HG02840 (cell line): Measurements from ENCODE around the gene OSBPL2.

Experiments
- ATAC-seq: cut with Tn5 transposase; IDR thresholded peaks from one replicate; pipeline ENCODE4 v1.9.1; 2021; ENCODE audit warnings: mild to moderate bottlenecking, moderate library complexity, moderate number of reproducible peaks; ENCODE audit not compliant: unreplicated experiment, low FRiP score

OSBPL2 gene

DNA sequence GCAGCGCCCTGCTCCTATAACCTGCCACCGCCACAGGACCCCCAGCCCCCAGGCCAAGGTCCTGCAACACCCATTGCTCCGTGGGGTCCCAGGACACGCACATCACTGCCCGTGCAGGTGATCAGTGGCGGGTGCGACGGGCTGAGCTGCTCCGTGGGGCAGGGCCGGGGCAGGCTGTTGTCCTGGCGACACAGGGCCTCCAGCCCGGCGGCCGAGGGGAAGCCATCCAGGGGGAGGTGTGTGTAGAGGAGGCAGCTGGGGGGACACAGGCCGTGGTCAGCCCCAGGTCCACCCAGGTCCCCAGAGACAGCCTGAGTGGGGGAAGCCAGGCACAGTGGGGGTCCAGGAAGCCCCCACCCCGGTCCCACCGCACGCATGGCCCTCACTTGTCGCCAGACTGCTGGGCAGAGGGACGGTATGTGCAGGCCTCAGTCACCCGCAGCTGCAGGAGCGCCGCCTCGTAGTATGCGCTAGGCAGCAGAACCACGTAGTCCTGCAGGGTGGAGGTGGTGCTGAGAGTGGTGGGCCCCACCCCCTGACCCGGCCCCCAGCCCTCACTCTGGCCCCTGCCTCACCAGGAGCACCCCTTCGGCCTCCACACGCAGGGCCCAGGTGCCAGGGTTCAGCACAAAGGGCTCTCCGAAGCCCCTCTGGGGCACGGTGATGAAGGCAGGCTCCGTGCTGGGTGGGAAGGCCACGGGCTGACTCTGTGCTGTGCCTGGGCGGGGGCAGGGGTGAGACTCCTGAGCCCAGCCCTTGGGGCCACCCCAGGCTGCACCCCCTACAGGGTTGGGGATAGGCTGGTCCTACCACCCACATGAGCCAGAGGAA is 94.9 kb downstream of the OSBPL2 start:
- no peak for ATAC-seq

GRCh38 chr20:62333820-62334595 is 95.7 kb downstream of the OSBPL2 start:
- no peak for ATAC-seq

- ATAC-seq, result no peak
Observed at GRCh38 chr20:62334881-62335280, 96.6 kb downstream of the OSBPL2 start.

DNA sequence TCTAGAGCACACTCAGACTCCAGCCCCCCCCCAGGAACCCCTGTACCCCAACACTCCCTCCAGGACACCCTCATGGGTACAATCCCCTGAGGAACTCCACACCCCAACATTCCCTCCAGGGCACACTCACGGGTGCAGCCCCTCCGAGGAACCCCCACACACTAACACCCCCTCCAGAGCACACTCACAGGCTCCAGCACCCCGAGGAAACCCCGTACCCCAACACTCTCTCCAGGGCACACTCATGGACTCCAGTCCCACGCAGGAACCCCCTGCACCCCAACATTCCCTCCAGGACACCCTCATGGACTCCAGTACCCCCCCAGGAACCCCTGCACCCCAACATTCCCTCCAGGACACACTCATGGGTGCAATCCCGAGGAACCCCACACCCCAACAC is 97.2 kb downstream of the OSBPL2 start:
- no peak for ATAC-seq

DNA sequence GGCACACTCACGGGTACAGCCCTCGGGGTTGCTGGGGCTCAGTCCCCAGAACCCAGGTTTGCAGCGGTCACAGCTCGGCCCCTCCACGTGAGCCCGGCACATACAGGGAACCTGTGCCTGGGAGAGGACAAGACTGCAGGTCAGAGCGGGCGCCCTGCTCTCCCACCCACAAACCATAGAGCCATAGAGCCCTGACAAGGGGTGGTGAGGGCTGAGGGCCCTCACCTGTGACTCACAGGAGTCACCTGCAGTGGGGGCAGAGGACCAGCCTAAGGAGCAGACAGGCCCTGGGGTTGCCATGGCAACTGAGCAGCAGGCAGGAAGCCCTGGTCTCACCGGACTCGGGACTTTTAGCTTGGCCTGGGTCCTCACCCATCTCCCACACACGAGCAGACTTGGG is 98.0 kb downstream of the OSBPL2 start:
- no peak for ATAC-seq

DNA sequence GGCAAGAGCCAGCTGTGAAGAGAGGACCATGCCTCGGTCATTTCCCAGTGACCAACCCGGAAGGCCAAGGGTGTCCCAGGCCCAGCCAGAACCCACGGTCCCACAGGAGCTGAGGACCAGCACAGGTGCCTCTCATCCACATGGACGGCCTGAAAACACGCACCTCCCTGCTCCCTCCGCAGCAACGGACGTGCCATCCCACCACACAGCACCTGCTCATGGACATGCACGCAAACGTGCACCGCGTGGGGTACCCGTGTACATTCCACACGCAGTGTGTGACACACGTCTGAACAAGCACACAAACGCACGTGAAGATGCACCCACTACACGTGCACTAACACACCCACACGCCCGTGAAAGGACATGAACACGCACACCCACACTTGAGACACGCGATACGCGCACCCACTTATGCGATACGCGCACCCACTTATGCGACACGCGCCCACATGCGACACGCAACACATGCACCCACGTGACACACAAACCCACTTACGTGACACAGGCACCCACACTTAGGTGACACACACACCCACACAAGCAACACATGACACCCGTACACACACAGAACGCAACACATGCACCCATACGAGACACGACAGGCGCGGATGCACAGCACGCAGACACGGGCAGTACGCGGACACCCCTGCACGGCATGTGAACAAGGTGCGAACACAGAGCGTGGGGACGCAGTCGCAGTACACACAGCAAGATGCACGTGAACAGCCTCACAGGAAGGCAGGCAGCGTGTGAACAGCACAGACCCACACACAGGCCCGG is 98.6 kb downstream of the OSBPL2 start:
- no peak for ATAC-seq

DNA sequence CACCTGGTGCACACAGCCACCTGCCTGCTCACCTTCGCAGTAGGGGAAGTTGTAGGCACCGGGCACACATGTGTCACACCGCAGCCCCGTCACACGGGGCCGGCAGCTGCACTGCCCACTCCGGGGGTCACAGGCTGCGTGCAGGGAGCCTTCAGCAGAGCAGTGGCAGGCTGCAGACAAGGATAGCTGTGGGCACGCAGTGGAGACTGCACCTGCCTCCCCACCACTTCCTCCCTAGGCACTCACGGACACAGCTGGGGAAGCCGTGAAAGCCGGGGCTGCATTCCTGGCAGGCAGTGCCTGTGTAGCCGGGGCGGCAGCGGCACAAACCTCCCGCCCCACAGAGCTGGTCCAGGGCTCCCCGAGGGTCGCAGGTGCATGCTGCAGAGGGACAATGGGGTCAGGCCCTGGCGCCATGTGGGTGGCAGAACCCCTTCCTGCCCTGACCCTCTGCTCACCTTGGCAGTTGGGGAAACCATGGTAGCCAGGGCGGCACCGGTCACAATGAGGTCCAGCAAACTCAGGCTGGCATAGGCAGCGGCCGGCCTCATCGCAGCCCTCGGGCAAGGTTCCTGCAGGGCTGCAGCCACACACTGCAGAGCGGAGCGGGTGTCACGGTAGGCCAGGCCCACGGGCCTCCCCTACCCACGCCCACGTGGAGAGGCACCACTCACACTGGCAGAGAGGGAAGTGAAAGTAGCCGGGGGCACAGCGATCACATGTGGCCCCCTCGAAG is 99.4 kb downstream of the OSBPL2 start:
- ATAC-seq, result no peak

DNA sequence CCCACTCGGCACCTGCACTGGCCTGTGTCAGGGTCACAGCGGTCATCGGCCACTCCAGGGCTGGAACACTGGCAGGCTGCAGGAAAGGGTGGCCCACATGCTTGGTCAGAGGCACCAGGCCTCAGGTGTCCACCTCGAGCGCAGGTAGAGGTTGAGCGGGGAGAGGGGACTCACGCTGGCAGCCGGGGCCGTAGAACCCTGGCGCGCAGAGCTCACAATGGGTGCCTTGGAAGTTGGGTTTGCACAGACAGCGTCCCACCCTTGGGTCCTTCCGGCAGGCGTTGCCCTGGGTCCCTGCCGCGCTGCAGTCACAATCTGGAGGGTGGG is 99.9 kb downstream of the OSBPL2 start:
- ATAC-seq, result no peak

- ATAC-seq, result peak; percentile 69
Observed at GRCh38 chr20:62339647-62340062, 101.3 kb downstream of the OSBPL2 start.

- ATAC-seq, result no peak
Observed at GRCh38 chr20:62342910-62343309, 104.6 kb downstream of the OSBPL2 start.

DNA sequence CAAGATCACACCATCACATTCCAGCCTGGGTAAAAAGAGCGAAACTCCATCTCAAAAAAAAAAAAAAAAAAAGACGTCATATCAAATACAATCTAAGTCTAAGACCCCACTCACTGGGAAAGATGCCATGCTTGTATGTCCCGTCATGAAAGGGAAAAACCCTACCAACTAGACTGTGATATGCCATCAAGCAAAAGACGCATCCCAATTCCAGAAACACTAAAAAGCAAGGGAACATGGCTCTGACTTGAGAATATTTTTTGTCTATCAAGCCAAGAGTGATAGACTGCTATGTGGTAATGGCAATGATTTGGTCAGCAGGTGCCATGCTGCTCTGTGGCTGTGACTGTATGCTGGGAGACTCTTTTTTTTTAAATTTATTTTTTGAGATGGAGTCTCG is 105.8 kb downstream of the OSBPL2 start:
- ATAC-seq, result no peak

- no peak for ATAC-seq
Observed at GRCh38 chr20:62344782-62345181, 106.5 kb downstream of the OSBPL2 start.
